HCT116 (cell line): Measurements from ENCODE around the gene LMBR1.

ENCODE experiments used
- CTCF ChIP-seq, 3 experiments: fragments of 200-600 bp in 1 of 3; sonication (generic) in 1 of 3; IDR thresholded peaks in 2 of 3; conservative IDR thresholded peaks in 1 of 3; 2 replicates each; pipeline ENCODE4 v1.5.1; 2012 to 2017; ENCODE audit warnings: low read depth in 2 of 3, low read length in 2 of 3, antibody characterized with exemption in 1 of 3, borderline replicate concordance in 1 of 3, control low read depth in 1 of 3, mild to moderate bottlenecking in 1 of 3, mixed read lengths in 1 of 3, mixed run types in 1 of 3, moderate library complexity in 1 of 3; ENCODE audit not compliant: insufficient read depth in 1 of 3
- EZH2 ChIP-seq: fragments of 200-600 bp; sonication (generic); IDR thresholded peaks from 2 replicates; pipeline ENCODE4 v1.6.1; 2017; ENCODE audit warnings: antibody characterized with exemption, mixed run types
- EZH2phosphoT487 ChIP-seq: fragments of 200-600 bp; IDR thresholded peaks from 2 replicates; pipeline ENCODE4 v1.6.1; 2018; ENCODE audit warnings: antibody characterized with exemption, borderline replicate concordance
- JUND ChIP-seq: IDR thresholded peaks from 2 replicates; pipeline ENCODE4 v1.6.1; 2012
- POLR2A ChIP-seq: IDR thresholded peaks from 2 replicates; pipeline ENCODE4 v1.7.0; 2011; ENCODE audit warnings: borderline replicate concordance; ENCODE audit not compliant: insufficient read depth, insufficient read length; ENCODE audit errors: extremely low read depth
- POLR2AphosphoS5 ChIP-seq: IDR thresholded peaks from 2 replicates; pipeline ENCODE4 v1.6.1; 2011; ENCODE audit warnings: mild to moderate bottlenecking, low read depth, low read length, moderate library complexity
- RAD21 ChIP-seq: IDR thresholded peaks from 2 replicates; pipeline ENCODE4 v1.6.1; 2012; ENCODE audit warnings: low read depth, mild to moderate bottlenecking
- SP1 ChIP-seq: IDR thresholded peaks from 2 replicates; pipeline ENCODE4 v1.6.1; 2012; ENCODE audit warnings: low read depth

- TF ChIP-seq CTCF (IDR thresholded peaks at IDR 0.05 in 2 of 3, conservative IDR thresholded peaks at IDR 0.05 in 1 of 3; ENCODE audit: borderline replicate concordance in 1 of 3, insufficient read depth in 1 of 3, low read depth in 2 of 3, low read length in 2 of 3): no peak
- no peak for TF ChIP-seq POLR2A
- no peak for TF ChIP-seq POLR2AphosphoS5
- TF ChIP-seq EZH2: no peak
- no peak for TF ChIP-seq SP1
- TF ChIP-seq EZH2phosphoT487: no peak
- TF ChIP-seq RAD21: no peak
- TF ChIP-seq JUND: no peak
These were observed 50.2 kb downstream of the LMBR1 start for GRCh38 chr7:156842740-156843140.
